Measurements from ENCODE around the gene DDRGK1.
A peak's percentile ranks its signal among the peaks of the same experiment; 100 is the strongest.

The DDRGK1 gene

DNA sequence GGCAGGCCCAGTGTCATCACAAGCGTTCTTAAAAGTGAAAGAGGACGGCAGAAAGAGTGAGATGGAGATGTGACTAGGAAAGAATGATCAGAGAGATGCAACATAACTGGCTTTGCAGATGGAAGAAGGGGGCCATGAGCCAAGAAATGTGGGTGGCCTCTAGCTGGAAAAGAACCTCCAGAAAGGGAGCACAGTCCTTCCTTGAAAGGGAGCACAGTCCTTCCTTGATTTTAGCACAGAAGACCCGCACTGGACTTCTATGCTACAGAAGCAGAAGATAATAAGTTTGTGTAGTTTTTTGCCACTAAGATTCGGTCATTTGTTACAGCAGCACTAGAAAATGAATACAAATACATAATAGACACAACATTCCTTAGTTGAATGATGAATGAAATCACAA is 24.2 kb downstream of the DDRGK1 start:
- DNase-seq = no peak

DNA sequence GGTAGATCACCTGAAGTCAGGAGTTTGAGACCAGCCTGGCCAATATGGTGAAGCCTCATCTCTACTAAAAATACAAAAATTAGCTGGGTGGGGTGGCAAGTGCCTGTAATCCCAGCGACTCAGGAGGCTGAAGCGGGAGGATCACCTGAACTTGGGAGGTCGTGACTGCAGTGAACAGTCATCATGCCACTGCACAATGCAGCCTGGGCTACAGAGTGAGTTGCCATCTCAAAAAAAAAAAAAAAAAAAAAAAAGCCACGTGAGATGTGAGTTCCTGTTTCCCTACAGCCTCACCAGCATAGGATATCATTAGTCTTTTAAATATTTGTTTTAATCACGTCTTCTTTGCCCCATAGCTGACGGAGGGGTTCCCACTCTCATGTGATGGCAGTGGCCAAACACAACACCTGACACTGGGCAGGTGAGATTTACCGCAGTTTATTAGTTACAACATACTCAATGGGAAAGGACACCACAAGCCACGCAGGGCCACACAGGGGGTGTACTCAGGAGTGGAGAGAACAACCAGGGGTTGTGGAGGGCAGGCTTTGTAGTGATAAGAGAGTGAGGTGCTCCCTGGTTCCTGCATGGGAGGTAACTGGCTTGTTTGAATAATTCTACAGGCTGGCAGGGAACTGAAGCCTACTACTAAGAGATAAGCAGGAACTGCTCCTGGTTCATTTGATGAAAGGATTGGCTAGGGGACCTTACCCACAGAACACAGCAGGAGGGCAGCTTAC is 26.6 kb downstream of the DDRGK1 start:
- no peak for DNase-seq

DNA sequence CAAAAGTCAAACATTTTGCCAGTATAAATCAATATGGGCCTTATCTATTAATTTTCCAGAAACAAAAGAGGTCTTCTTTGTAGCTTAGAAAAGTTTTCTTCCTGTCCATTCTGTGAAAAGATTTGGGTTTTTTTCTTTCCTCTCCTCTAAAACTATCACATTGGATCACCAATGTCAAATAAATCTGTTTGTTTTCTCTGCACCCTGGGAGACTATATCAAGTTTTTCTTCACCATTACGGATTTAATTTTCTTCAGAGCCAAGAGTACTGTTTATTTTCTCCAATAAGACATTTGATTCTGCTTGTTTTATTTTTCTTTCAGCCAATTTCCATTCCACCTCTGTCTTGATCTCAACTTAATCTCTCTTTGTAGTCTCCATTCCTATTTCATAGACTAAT is 29.2 kb downstream of the DDRGK1 start:
- no peak for DNase-seq

DNA sequence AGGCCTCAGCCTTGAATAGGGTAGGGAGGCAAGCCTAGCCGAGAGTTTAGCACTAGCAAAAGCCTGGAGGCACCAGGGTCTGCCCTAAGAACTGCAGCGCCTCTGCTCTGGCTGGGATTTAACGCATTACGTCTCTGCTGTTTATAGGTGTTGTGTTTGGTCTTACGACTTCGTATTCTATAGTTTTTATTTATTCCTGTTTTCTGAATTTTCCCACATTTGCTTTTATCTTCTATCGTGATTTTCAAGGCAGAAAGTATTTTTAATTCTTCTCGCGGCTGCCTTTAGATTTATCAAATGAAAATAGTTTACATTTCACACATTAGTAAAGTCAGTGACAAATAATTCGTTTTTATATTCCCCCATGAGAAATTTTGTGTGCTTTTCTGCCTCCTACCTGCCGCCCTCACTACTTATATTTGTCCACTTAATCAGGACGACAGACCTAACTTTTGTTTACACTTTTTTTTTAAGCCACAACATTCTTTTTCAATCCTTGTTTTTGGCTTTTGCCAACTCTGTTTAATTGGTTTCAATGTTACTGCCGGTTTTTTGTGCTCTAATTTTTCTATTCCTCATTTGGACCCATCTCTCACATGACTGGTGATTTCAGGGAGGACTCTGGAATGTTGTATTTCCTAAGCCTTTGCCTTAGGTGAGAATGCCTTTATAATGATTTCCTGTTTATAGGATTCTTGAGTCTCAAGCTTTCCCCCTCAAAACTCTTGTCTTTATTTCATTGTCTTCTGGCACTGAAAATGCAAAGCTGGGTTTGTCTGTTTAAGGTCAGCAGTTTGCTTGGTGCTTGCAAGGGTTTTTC is 29.8 kb downstream of the DDRGK1 start:
- DNase-seq = no peak

DNA sequence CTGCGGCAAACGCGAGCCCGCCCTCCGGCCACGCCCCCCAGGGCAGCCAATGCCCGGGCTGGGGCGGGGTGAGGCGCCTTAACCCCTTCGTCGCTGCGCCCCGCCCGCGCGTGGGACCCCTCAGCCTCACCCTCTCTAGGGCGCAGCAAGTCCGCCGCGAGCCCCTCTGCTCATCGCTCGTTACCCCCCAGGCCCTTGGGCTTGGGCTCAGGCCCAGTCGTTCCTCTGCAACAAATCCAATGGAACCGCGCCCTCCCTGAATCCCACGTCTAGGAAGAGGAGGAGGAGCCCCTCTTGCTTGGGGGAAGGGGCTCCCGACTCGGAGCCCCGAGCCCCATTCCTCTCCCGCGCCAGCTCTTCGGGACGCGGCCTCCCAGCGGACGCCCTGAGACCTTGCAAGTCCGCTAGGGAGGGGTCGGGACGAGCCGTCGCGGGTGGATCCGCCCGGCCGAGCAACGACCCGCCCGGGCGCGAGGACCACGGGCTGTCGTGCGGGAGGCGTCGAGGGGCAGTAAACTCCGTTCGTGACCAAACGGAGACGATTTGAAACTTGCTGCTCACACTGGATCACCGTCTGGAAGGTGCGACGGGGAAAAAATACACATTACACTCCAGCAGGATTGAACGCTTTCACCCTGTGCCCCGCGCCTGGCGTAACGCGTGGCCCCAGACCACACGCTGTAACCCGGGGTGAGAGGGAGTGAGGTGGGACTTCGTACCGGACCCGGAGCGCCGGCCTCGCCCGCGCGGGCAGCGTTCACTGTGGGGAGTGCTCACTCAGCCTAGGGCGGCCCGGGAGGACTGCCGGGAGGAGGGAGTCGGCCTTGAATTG is 30.7 kb downstream of the DDRGK1 start:
- peak; percentile 89 to 91 for DNase-seq

DNA sequence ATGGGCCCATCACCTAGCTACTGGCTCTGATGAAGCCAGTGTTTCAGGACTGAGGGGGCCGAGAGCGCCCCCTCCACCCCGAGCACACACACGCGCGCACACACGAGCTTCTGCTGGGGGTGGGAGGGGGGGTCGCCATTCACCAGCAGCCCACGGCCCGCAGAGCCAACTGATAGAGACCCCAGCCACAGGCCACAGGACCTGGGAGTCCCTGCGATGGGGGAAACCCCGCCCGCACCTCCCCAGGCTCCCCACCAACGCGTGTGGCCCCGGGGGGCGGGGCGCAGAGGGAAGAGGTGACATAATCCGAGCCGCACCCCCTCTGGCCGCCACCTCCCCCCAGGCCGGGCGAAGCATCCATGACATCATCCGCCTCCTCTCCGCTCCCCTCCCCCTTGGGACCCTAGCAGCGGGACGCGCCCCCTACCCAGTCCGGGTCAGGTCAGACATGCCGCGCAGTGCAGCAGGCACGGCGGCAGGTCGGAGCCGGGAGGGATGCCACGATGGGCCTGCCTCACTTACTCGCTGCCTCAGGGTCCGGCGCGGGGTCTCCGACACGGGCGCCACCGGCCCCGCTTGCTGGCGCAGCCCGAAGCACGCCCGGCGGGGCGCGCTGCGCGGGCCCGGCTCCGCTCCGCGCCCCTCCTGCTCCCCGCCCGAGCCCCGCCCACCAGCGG is 31.4 kb downstream of the DDRGK1 start, which contains the start of gene LZTS3:
LZTS3 (minus strand) TSS at position 617 of the 677 bp plus-strand sequence. CDS start 6,386 bp downstream, outside the sequence.
- DNase-seq = peak; percentile 91

DNA sequence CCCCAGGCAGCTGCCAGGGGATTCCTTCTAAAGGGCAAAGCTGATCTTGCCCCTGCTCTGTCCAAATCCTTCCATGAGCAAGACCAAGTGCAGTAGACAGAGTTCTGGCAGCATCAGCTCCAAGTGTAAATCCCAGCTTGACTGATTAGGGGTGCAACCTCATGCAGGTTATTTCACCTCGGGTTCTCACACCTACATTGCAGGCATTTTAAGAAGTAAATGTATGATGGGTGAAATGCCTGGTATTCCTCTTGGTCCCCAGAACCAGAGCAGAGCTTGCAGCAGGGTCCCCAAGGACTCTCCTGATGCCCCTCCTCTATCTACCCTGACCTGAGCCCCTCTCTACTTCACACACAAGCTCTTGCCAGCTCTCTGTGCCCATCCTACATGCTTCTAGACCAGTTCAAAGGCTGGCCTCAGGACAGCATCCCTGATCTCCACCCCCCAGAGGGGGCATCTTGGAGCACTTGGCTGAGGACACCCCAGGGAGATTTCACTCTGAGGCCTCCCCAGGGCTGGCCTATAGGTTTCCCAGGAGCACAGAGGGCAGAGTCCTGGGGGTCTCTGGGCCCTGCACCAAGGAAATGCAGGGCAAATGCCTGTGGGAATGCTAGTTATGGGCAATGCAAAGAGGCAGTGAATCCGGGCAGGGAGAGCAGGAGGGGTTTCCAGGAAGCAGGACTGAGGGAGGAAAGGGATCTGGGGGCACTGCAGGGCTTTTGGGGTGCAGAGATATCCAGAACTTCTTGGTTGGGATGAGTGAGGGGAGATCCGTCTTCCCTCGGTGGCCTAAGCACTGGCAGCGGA is 32.2 kb downstream of the DDRGK1 start:
- DNase-seq = no peak

DNA sequence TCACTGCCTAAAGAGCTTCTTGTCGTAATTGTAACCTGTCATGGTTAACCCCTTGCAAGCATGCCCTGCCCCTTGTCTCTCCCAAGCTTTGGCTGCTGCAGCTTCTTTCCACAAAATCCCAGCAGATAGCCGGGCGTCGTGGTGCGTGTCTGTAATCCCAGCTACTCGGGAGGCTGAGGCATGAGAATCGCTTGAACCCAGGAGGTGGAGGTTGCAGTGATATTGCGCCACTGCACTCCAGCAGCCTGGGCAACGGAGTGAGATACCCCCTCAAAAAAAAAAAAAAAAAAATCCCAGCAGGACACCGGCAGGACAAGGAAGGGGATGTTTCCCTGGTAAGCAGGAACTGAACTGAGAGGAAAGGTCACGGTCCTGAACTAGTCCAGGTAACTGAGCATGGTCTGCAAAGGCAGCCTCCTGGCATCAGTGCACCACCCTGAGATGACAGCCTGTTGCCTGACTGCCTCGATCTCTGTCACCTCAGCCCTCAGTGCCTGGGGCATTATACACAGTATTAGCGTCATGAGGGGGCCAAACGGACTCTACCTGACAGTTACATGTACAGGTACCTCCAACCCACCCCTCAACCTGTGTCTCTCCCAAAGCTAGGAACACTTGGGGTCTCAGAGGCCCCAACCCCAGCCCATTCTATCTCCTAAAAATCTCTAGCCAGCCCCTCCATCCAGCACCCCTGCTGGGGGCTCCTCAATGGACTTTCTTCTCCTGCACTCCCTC is 32.9 kb downstream of the DDRGK1 start:
- no peak for DNase-seq

DNA sequence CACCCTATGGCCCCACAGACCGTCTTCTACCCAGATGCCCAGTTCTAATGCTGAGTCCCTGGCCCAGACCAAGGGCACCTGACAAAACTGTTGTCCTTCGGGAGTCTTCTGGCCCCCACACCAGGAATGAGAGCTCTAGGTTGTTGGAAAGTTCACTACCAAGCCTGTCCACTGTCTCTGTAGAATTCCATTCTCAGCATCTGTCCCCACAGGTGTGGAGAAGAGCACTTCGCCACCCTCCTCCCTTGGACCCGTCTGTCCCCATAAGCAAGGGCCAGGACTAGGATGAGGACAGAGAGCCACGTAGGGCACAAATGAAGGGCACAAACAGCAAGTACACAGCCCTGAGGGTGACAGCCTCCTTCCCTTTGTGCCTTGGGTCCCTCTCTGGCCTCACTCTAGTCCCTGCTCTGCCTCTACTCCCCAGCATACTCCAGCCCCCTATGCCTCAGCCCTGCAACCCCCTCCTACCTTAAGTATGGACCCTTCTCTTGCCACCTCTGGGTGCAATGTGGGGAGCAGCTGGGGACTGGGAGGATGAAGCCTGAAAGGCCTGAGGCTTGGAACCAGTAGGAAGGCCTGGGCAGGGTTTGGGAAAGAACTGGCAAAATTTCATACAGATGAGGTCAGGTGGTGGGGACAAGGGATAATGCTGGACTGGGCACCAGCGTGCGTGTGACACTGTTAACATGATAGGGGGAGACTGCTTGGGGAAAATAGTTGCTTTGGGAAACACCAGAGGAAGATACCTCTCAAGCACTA is 35.5 kb downstream of the DDRGK1 start:
- no peak for DNase-seq

DNA sequence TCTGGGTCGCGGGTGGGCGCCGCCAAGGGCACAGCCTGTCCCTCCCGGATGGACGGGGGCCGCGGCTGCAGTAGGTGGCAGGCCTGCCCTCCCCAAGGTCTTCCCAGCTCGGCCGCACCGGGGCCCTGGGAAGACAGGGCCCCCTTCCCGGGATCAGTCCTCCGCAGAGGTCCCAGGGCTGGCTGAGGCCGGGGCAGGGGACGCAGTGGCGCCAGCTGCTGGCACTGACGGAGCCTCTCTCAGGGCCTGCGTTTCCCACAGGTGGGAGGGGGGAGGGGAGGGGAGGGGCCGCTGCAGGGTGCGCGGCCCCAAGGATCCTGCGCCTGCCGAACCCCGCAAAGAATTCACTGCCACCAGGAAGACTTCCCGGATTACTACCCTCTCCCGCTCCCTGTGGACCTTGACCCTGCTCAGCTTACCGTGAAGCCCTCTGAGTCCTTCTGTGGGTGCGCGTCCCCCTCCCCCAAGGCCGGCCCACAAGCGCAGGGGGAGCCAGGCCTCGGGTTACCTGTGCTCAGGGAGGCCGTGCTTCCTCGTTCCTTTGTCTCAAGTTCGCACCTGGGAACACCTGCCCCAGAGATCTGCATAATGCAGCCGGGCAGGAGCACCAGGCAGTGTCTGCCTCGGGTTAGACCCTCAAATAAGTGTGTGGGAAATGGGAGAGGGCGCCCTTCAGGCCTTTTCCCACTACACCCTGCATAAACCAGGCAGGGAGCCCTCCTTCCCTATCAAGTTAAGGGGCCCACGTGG is 36.2 kb downstream of the DDRGK1 start:
- DNase-seq = no peak

DNA sequence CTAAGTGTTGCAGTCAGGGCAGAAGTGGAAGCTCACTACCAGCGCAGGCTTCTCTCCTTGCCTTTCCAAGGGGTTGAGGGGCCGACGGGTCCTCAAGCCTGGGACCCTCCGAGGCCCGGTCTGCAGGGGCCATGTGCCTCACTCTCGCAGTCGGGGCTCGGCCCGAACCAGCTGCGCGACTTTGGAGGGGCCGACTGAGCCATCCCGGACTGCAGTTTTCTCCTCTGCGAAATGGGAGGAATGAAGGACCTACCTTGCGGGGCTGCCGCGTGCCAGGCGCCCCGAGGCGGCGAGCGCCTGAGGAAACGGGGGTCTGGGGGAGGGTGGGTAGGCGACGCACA is 36.8 kb downstream of the DDRGK1 start:
- DNase-seq = no peak

DNA sequence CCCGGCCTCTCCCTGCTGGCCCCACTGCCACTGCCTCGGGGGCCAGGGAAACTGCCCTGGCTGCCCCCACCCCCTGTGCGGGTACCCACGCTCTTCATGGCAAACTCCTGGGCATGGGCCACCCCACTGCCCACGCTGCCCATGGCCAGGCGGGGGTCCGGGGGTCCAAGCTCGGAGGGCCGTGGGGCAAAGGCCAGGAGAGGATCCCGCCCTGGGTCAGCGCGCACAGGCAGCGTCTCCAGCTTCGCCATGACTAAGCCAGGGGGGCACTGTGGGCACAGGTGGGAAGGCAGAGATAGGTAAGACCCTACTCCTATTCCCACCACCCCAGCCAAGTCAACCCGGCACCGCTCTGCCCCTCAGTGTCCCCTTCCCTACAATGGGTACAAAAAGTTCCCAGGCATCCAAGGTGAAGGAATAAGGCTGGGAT is 37.6 kb downstream of the DDRGK1 start:
- DNase-seq = no peak

DNA sequence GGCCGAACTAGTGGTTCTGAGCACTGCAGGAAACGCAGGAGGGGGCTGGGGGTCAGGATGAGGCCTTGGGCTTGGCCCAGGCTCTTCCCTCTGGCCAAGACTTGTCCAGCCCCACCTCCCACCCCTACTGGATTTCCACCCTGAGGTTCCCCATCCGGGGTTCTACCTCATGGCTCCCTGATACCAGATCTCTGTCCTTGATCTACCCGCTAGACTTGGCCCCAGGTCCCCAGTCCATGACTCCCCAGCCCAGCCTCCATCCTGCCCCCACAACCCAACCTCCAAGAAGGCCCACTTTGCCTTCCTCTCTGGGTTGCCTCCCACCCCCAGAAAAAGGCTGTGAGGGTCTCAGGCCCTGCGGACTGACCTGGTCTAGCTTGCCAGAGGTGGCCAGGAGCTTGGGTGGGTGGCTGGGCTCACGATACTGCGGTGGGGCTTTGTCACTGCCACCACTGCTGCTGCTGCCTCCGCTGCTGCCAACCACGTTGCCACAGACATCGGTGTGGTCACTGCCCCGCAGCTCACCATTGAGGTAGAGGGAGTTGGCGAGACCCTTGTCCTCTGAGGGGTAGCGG is 38.1 kb downstream of the DDRGK1 start:
- no peak for DNase-seq

DNA sequence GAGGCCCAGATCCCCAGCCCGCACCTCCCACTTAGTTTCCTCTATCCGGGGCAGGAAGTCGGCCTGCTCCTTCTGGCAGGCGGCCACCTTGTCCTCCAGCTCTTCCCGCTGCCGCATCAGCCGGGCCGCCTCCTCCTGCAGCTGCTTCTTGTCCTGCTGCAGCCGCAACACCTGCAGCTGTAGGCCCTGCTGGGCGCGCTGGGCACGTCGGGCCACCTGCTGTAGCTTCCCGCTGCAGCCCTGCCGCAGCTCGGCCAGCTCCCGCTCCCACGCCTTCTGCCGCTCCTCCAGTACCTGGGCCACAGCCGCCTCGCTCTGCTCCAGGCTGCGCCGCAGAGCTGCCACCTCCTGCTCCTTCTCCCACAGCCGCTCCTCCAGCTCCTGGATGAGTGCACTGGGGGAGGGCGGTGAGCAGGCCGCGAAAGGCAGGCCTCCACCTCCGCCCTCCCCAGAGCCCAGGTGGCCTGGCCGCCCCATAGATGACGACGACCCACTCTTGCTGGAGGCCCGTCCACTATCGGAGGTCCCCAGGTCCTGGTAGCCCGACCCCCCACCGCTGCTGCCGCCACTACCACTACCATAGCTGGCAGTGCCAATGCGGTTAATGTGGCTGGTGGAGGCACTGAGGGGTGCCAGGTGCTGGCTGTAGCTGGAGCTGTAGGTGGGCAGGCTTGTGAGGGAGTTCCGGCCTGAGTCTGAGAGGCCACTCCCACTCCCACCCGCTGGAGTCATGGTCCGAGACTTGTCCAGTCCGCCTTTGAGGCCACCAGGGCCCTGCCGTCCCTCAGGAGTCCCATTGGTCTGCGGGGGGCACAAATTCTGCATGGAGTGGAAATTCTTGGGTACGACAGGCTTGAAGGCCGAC is 38.8 kb downstream of the DDRGK1 start:
- DNase-seq = no peak

DNA sequence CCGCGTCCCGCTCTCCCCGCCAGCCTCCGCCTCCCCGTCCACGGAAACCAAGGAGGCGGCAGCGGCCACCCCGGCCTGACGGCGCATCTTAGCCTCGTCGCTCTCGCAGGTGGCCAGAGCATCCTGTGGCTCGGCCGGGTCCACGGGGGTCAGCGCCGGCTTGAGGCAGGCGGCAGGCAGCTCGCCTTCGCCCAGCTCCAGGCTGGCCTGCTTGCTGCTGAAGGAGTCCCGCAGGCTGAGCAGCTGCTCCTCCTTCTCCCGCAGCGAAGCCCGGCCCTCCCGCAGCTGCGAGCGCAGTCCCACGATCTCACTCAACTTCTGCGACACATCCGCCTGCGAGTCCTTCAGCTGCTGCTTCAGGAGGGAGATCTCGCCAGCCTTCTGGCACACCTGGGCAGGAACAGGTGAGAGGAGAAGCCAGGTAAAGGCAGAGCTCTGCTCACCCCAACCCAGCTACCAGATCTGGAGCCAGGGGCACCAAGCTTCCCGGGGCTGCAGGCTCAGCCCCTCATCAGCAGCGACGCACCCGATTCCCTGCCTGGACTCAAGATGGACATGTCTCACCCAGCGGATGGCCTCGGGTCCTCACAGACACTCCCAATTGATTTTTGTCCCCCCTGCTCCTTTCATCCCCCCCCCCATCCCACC is 39.6 kb downstream of the DDRGK1 start:
- no peak for DNase-seq

DNA sequence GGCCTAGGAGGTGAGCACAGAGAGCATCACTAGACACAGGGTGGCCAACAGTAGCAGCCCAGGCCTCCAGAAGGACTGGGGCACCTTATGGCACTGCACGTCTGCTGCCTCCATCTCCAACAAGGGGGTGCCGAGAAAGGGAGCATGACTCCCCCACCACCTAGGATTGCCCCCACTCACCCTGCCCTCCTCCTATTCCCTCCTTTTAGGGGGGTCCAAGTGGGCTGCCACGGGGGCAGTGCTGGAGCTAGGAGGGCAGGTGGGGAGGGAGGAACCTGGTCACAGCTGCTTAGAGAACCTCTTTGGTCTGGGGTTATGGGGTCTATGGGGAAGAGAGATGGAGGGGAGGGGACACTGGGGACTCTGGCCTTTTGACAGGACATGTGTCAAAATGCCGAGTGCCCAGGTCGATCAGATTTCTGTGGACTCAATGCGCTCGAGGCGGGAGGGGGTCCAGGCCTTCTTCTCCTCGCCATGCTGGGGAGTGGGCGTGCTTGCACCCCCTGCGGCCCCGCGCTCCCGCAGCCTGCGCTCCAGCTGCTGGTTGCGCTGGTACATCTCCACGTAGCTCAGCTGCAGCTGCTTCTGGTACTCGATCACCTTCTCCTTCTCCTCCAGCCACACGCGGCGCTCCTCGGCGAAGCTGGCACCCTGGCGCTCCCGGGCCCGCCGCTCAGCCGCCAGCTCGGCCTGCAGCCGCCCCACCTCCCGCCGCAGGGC is 40.3 kb downstream of the DDRGK1 start:
- no peak for DNase-seq

Measured in CD4-positive, alpha-beta T cell treated with Interleukin-4 for 1 hour (primary cell).